Activated CD8-positive, alpha-beta T cell treated with anti-CD3 and anti-CD28 coated beads for 36 hours (primary cell): ENCODE measurements around the gene FES. TPM values are rescaled to one million over a fixed set of nuclear protein-coding genes. Genes with fewer than 3 reads are reported as not detected.

Source experiments
- ATAC-seq: fragments of 200-7000 bp; cut with Tn5 transposase; one replicate; pipeline ENCODE4 v1.10.0; 2021; ENCODE audit warnings: mild to moderate bottlenecking, moderate library complexity
- CTCF ChIA-PET: fragments of 350-600 bp; sonication (Branson Sonifier 250); formaldehyde crosslinking; loops from one replicate; lab custom pipeline; 2021; ENCODE audit warnings: antibody characterized with exemption; lab: Charles Lee
- POLR2A ChIA-PET: fragments of 350-600 bp; sonication (Branson Sonifier 250); formaldehyde crosslinking; loops from one replicate; lab custom pipeline; 2021; ENCODE audit warnings: antibody characterized with exemption; lab: Charles Lee
- DNase-seq: peaks from one replicate; pipeline ENCODE4 v3.0.0-alpha.2; 2020
- H3K27ac Mint-ChIP-seq: one replicate; pipeline ENCODE4 v1.8.0; 2021; ENCODE audit warnings: mild to moderate bottlenecking, mixed read lengths
- H3K27me3 Mint-ChIP-seq: one replicate; pipeline ENCODE4 v1.8.0; 2021; ENCODE audit warnings: mixed read lengths
- H3K36me3 Mint-ChIP-seq: one replicate; pipeline ENCODE4 v1.8.0; 2021; ENCODE audit warnings: low read depth, mixed read lengths
- H3K4me1 Mint-ChIP-seq: one replicate; pipeline ENCODE4 v1.8.0; 2021; ENCODE audit warnings: low read depth, mixed read lengths
- H3K4me3 Mint-ChIP-seq: one replicate; pipeline ENCODE4 v1.8.0; 2021; ENCODE audit warnings: mild to moderate bottlenecking, moderate library complexity, mixed read lengths
- H3K9me3 Mint-ChIP-seq: one replicate; pipeline ENCODE4 v1.8.0; 2021; ENCODE audit warnings: mixed read lengths
- intact Hi-C: fragments of 100-400 bp; cut with micrococcal nuclease; formaldehyde crosslinking; loops from one replicate; pipeline ENCODE4 v1.10.0; 2022
- total RNA-seq, 2 experiments: library from RNA; stranded (reverse); gene quantifications; one replicate each; pipeline ENCODE4 v1.2.3, GENCODE V29; 2021
- TF ChIP-seq, protein P1 (sequence below): fragments of 200-600 bp; IDR thresholded peaks from one replicate; pipeline ENCODE4 v1.8.0; 2022; ENCODE audit warnings: antibody characterized with exemption, mild to moderate bottlenecking

Gene FES
- total RNA-seq, 2 experiments from 2014 or later: 4.1 to 4.6 TPM

DNA sequence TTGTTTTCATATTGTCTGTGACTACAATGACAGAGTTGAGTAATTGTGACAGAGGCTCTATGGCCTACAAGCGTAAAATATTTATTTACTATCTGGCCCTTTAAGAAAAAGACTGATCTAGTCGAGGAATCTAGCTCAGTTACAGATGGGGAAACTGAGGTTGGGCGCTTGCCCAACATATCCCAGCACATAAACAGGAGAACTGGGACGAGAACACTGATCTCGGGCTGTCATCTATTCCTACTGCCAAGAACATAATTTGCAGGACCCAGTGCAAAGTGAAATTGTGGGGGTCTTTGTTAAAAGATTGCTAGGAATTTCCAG lies 1.9 kb downstream of the FES start:
- TF ChIP-seq, protein P1, sequence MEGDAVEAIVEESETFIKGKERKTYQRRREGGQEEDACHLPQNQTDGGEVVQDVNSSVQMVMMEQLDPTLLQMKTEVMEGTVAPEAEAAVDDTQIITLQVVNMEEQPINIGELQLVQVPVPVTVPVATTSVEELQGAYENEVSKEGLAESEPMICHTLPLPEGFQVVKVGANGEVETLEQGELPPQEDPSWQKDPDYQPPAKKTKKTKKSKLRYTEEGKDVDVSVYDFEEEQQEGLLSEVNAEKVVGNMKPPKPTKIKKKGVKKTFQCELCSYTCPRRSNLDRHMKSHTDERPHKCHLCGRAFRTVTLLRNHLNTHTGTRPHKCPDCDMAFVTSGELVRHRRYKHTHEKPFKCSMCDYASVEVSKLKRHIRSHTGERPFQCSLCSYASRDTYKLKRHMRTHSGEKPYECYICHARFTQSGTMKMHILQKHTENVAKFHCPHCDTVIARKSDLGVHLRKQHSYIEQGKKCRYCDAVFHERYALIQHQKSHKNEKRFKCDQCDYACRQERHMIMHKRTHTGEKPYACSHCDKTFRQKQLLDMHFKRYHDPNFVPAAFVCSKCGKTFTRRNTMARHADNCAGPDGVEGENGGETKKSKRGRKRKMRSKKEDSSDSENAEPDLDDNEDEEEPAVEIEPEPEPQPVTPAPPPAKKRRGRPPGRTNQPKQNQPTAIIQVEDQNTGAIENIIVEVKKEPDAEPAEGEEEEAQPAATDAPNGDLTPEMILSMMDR: peak; percentile 39
- H3K27me3 Mint-ChIP-seq: peaks cover 7% of the 10 kb centered on the region
- CTCF ChIA-PET: interaction anchor here (0.6 to 3.9 kb wide), 74 partner anchors 8 to 743 kb away, joined by 3 to 89 read pairs (median 5); partner anchors contain the start of genes BLM, FURIN, HDDC3 and MAN2A2

DNA sequence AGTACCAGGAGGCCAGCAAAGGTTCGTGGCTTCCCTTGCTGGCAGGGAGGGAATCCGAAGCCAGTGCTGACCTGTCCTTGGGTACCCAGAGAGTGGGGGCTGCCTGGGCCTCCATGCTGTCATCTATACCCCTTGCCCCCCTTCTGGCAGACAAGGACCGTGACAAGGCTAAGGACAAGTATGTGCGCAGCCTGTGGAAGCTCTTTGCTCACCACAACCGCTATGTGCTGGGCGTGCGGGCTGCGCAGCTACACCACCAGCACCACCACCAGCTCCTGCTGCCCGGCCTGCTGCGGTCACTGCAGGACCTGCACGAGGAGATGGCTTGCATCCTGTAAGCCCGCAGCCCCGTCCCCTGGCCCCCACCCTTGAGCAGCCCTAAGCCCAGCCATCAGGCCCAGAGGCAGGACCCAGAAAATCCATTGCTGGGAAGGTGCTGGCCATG lies 2.8 kb downstream of the FES start:
- ATAC-seq (no peak), DNase-seq (no peak)
- POLR2A ChIA-PET: interaction anchor here (1.3 kb wide), 1 partner anchor 43 kb away, joined by 5 read pairs; no protein-coding TSS in a partner anchor
- CTCF ChIA-PET: interaction anchor here (0.7 to 3.9 kb wide), 18 partner anchors 12 to 594 kb away, joined by 3 to 89 read pairs (median 8); partner anchors contain the start of genes HDDC3, MAN2A2 and UNC45A
- Mint-ChIP-seq H3K36me3 (peaks cover 2% of the 10 kb centered on the region), H3K27ac (no peak overlapping the region), H3K4me1 (peaks cover 7% of the 10 kb centered on the region), H3K9me3 (no peaks in the 10 kb centered on the region), H3K4me3 (no peak overlapping the region), H3K27me3 (peaks cover 7% of the 10 kb centered on the region)
- TF ChIP-seq, protein P1: no peak
- intact Hi-C loops: loop anchor here (2.0 kb wide), 1 partner anchor 238 kb away; no protein-coding TSS in a partner anchor

More for the DNA sequence above, 1.9 kb downstream of the FES start:
- no peak for ATAC-seq
- H3K9me3 Mint-ChIP-seq: no peaks in the 10 kb centered on the region
- H3K4me1 Mint-ChIP-seq: peaks cover 7% of the 10 kb centered on the region
- POLR2A ChIA-PET: interaction anchor here (0.9 to 1.7 kb wide), 10 partner anchors 11 to 171 kb away, joined by 3 to 7 read pairs (median 4); partner anchors contain the start of gene MAN2A2
- no peak for DNase-seq
- H3K36me3 Mint-ChIP-seq: peaks cover 2% of the 10 kb centered on the region
- H3K4me3 Mint-ChIP-seq: no peak overlapping the region
- no peak overlapping the region for H3K27ac Mint-ChIP-seq
- intact Hi-C loops: loop anchor here (2.0 kb wide), 1 partner anchor 237 kb away; no protein-coding TSS in a partner anchor

DNA sequence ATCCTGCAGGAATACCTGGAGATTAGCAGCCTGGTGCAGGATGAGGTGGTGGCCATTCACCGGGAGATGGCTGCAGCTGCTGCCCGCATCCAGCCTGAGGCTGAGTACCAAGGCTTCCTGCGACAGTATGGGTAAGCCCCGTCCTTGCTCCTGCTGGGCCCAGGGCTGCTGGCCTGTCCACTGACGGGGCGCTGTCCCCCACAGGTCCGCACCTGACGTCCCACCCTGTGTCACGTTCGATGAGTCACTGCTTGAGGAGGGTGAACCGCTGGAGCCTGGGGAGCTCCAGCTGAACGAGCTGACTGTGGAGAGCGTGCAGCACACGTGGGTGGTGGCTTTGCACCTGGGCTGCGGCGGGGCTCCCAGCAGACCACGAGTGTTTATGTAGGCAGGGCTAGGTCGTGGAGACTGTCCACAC lies 5.0 kb downstream of the FES start:
- ChIA-PET POLR2A (interaction anchor here (0.8 to 1.8 kb wide), 3 partner anchors 13 to 71 kb away, joined by 3 to 7 read pairs (median 3); no protein-coding TSS in a partner anchor), CTCF (interaction anchor here (1.1 to 1.8 kb wide), 5 partner anchors 43 to 242 kb away, joined by 3 to 8 read pairs (median 4); partner anchors contain the start of genes HDDC3 and UNC45A)
- Mint-ChIP-seq H3K27me3 (peaks cover 7% of the 10 kb centered on the region), H3K27ac (no peak overlapping the region), H3K9me3 (no peaks in the 10 kb centered on the region), H3K36me3 (no peaks in the 10 kb centered on the region), H3K4me1 (peaks cover 7% of the 10 kb centered on the region), H3K4me3 (no peak overlapping the region)
- peak; percentile 32 for ATAC-seq
- no peak for DNase-seq
- intact Hi-C loops: no loop called here
- TF ChIP-seq, protein P1: no peak

DNA sequence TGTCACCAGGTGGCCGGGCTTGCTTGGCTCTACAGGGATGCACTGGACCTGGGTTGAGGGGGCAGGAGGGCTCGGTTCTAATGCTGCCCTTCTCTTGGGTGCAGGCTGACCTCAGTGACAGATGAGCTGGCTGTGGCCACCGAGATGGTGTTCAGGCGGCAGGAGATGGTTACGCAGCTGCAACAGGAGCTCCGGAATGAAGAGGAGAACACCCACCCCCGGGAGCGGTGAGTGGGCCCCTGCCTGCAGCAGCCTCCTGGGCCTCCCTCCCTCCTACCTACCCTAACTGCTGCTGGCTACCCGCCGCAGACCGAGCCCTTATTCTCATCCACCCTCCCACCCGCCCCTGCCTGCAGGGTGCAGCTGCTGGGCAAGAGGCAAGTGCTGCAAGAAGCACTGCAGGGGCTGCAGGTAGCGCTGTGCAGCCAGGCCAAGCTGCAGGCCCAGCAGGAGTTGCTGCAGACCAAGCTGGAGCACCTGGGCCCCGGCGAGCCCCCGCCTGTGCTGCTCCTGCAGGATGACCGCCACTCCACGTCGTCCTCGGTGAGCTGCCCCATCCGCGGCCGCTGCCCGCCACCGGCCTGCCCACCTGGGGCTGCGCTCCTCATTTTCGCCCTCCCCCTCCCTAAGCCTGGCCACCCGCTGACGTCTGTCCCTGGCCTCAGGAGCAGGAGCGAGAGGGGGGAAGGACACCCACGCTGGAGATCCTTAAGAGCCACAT lies 5.6 kb downstream of the FES start:
- ChIA-PET CTCF (interaction anchor here (1.1 to 1.8 kb wide), 4 partner anchors 42 to 242 kb away, joined by 3 to 8 read pairs (median 4); partner anchors contain the start of genes HDDC3 and UNC45A), POLR2A (interaction anchor here (1.8 kb wide), 1 partner anchor 12 kb away, joined by 7 read pairs; no protein-coding TSS in a partner anchor)
- intact Hi-C loops: no loop called here
- Mint-ChIP-seq H3K36me3 (no peaks in the 10 kb centered on the region), H3K4me3 (no peak overlapping the region), H3K27me3 (peaks cover 6% of the 10 kb centered on the region), H3K9me3 (no peaks in the 10 kb centered on the region), H3K27ac (no peak overlapping the region), H3K4me1 (peaks cover 7% of the 10 kb centered on the region)
- no peak for ATAC-seq
- DNase-seq: no peak
- TF ChIP-seq, protein P1: no peak
